DMS153 (cell line): ENCODE results near the gene GLDC.
"Not testable (repeated sequence)": the region's sequence is repeated elsewhere in the genome, so short reads cannot be mapped to it uniquely, and the experiment has no call there.

ENCODE experiments used
- DNase-seq: peaks from one replicate; lab custom pipeline; 2025; lab: John Stamatoyannopoulos, UW

The GLDC gene

GRCh38 chr9:6645355-6646292 lies at the start of gene GLDC:
Gene GLDC (minus strand): TSS chr9:6645729. CDS start chr9:6645499, 230 bp downstream.
- peak; percentile 58 for DNase-seq

- no peak for DNase-seq
These were observed 47.4 kb upstream of the GLDC start for GRCh38 chr9:6692881-6693361.

GRCh38 chr9:6692433-6692832 lies 46.9 kb upstream of the GLDC start:
- DNase-seq = no peak

GRCh38 chr9:6690675-6691070 lies 45.1 kb upstream of the GLDC start:
- DNase-seq = not testable (repeated sequence)

GRCh38 chr9:6689893-6690674 lies 44.6 kb upstream of the GLDC start:
- no peak for DNase-seq

GRCh38 chr9:6687180-6687579 lies 41.7 kb upstream of the GLDC start:
- DNase-seq = no peak

GRCh38 chr9:6686396-6686795 lies 40.9 kb upstream of the GLDC start:
- DNase-seq = no peak

- DNase-seq = no peak
These were observed 36.5 kb upstream of the GLDC start for GRCh38 chr9:6681957-6682501.

- DNase-seq = peak; percentile 95
These were observed 35.8 kb upstream of the GLDC start for GRCh38 chr9:6681147-6681956.

- no peak for DNase-seq
These were observed 35.2 kb upstream of the GLDC start for GRCh38 chr9:6680797-6681146.

- no peak for DNase-seq
These were observed 32.3 kb upstream of the GLDC start for GRCh38 chr9:6677803-6678202.

- no peak for DNase-seq
These were observed 30.9 kb upstream of the GLDC start for GRCh38 chr9:6676254-6676921.

- DNase-seq = no peak
These were observed 29.7 kb upstream of the GLDC start for GRCh38 chr9:6675268-6675667.

- DNase-seq = no peak
These were observed 27.9 kb upstream of the GLDC start for GRCh38 chr9:6673326-6674025.

GRCh38 chr9:6672118-6672517 lies 26.6 kb upstream of the GLDC start:
- DNase-seq = no peak

- no peak for DNase-seq
These were observed 25.9 kb upstream of the GLDC start for GRCh38 chr9:6671416-6671815.

- no peak for DNase-seq
These were observed 24.4 kb upstream of the GLDC start for GRCh38 chr9:6669881-6670280.

GRCh38 chr9:6667633-6668280 lies 22.2 kb upstream of the GLDC start:
- peak; percentile 5 for DNase-seq

- DNase-seq = no peak
These were observed 21.6 kb upstream of the GLDC start for GRCh38 chr9:6667080-6667479.

- no peak for DNase-seq
These were observed 20.1 kb upstream of the GLDC start for GRCh38 chr9:6665628-6666027.
